Prostate gland (tissue), 2 donors: Measurements from ENCODE around the gene HMX1.

Source experiments
- POLR2A ChIP-seq: fragments of 450-650 bp; IDR thresholded peaks from one replicate; pipeline ENCODE4 v1.6.1; 2016; ENCODE audit warnings: antibody characterized with exemption, mild to moderate bottlenecking
- POLR2AphosphoS5 ChIP-seq: sonication (generic); formaldehyde crosslinking; IDR thresholded peaks from one replicate; pipeline ENCODE4 v1.6.1; 2017; ENCODE audit warnings: antibody characterized with exemption
- TF ChIP-seq, protein P1 (sequence below), 4 experiments: fragments of 200-600 bp in 2 of 4; fragments of 450-650 bp in 2 of 4; sonication (generic) in 2 of 4; IDR thresholded peaks; 1 replicate in 3 of 4; 2 replicates in 1 of 4; pipeline ENCODE4 v1.5.1; 2016 to 2019; ENCODE audit warnings: antibody characterized with exemption in 4 of 4, mild to moderate bottlenecking in 2 of 4, moderate library complexity in 2 of 4

DNA sequence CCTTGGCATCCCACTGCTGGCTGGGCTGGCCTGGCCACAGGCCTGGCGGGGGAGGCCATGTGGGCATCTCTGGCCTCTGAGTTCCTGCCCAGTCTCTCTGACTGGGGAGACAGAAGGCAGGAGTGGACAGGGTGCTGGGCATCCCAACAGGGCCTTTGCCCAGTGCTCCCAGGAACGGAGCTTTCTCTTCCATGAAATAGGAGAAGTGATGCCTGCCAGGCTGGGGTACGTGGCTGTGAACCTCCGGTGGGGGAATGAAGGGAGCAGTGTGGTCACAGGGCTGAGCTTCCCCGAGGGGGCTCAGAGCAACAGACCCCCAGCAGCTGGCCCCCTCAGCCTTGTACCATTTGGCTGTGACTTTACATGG lies 40.4 kb upstream of the HMX1 start:
- TF ChIP-seq, protein P1, sequence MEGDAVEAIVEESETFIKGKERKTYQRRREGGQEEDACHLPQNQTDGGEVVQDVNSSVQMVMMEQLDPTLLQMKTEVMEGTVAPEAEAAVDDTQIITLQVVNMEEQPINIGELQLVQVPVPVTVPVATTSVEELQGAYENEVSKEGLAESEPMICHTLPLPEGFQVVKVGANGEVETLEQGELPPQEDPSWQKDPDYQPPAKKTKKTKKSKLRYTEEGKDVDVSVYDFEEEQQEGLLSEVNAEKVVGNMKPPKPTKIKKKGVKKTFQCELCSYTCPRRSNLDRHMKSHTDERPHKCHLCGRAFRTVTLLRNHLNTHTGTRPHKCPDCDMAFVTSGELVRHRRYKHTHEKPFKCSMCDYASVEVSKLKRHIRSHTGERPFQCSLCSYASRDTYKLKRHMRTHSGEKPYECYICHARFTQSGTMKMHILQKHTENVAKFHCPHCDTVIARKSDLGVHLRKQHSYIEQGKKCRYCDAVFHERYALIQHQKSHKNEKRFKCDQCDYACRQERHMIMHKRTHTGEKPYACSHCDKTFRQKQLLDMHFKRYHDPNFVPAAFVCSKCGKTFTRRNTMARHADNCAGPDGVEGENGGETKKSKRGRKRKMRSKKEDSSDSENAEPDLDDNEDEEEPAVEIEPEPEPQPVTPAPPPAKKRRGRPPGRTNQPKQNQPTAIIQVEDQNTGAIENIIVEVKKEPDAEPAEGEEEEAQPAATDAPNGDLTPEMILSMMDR (IDR thresholded peaks at IDR 0.05): no peak
- TF ChIP-seq POLR2AphosphoS5 (no peak), POLR2A (no peak)
